ENCODE measurements around the gene C19orf38.

Gene C19orf38

GRCh38 chr19:10848230-10848856 is at the start of gene C19orf38:
Gene C19orf38, plus strand, starts transcription at chr19:10848415. Its CDS starts 94 bp downstream, at chr19:10848509.
- DNase-seq = no peak

GRCh38 chr19:10800488-10800887 is 47.7 kb upstream of the C19orf38 start:
- DNase-seq = no peak

DNA sequence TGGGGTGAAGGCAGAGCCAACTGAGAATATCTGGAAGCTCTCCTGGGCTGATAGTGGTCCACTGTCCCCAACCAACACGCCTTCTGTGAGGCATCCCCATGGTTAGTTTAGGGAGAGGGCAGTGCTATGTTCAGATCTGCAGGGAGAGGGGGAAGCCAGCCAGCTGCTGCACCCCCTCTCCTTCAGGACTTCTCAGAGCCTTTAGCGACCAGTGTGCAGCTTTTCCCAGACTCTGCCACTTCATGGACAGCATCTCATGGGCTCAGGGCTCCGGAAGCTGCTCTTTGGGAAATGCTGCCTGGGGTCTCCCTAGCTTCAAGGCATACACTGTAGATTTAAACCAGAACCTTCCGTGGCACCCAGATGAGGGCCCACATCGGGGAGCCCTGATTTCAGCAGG is 45.7 kb upstream of the C19orf38 start:
- no peak for DNase-seq

GRCh38 chr19:10803252-10803651 is 45.0 kb upstream of the C19orf38 start:
- no peak for DNase-seq

DNA sequence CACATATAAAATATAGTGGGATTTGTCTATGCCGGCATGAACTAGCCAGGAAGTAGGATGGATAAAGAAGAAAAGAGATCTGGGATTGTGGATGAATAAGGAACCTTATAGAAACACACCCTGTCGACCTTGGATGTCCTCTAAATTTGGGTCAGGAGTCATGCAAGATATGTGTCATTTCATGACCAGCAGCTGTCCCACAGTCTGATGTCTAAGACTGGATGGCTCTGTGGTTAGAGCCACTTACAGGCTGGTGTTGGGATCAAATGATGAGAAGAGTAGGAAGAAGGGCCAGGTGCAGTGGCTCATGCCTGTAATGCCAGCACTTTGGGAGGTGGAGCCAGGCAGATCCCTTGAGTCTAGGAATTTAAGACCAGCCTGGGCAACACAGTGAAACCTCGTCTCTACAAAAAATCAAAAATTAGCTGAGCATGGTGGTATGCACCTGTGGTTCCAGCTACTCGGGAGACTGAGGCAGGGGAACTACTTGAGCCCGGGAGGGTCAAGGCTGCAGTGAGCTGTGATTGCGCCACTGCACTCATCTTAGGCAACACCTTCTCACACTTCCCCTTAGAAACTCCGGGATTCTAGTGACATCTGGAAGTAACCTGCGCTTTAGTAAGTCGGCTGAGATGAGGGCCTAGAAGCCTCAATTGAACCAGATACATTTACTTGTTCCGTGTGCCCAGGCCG is 43.0 kb upstream of the C19orf38 start:
- DNase-seq = no peak

- no peak for DNase-seq
These were observed 42.4 kb upstream of the C19orf38 start for GRCh38 chr19:10805758-10806247.

DNA sequence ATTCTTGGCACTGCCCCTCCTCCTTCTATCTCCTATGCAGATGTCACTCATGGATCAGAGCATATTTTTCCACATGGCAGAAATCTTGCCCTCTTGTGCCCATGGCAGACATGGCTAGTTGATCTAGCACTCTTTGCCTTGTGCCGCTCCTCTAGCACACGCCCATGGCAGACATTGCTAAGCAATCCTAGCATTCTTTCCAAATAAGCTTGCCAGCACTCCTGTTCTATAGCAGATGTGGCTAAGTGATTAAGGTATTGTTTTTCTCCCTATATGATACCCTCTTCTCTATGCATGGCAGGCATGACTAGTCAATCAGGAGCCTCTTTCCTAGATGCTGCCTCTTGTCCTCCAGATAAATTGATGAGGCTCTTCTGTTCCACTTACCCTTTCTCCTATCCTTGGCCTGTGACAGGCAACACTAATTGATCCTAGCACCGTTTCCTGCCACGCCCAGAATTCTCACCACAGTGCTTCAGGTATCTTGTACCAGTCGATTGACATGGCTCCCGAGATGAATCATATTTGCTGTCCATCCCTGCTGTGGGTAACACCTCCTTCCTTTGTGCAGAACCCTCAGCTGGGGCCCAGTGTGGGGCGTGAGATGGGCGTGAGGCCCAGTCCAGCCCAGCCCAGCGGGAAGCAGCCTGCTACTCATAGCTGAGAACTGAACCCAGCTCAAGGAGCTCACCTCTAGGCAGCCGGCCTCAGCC is 39.1 kb upstream of the C19orf38 start:
- no peak for DNase-seq

DNA sequence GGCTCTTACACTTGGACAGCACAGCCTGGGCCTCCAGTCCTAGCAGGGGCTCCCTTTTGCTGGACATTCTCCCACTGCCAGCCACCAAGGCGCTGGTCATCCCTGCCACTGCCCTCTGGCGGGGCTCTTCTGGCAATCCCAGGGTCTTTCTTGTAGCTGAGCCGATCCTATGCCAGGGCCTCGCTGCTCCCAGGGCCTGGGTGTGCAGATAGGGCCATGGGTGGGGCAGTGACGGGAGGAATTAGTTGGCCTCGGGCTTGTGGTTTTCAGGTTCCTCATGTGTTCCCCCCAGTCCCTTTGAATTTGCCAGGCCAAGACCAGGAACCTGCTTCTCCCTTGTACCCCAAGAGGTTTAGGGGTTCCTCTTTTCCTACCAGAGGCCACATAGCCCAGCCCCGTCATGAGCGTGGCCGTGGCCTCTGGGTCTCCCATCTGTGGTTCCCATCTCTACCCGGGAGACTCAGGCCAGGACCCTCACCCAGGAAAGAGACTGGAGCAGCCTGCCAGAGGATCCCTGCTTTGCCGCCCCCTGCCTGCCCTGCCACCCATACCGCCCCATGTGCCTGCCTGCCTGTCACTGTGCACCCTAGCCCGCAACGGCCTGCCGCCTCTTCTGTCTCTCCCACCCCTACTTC is 38.4 kb upstream of the C19orf38 start:
- no peak for DNase-seq

- no peak for DNase-seq
These were observed 36.7 kb upstream of the C19orf38 start for GRCh38 chr19:10811391-10812111.

- no peak for DNase-seq
These were observed 36.0 kb upstream of the C19orf38 start for GRCh38 chr19:10812196-10812595.

- no peak for DNase-seq
These were observed 35.3 kb upstream of the C19orf38 start for GRCh38 chr19:10812902-10813404.

DNA sequence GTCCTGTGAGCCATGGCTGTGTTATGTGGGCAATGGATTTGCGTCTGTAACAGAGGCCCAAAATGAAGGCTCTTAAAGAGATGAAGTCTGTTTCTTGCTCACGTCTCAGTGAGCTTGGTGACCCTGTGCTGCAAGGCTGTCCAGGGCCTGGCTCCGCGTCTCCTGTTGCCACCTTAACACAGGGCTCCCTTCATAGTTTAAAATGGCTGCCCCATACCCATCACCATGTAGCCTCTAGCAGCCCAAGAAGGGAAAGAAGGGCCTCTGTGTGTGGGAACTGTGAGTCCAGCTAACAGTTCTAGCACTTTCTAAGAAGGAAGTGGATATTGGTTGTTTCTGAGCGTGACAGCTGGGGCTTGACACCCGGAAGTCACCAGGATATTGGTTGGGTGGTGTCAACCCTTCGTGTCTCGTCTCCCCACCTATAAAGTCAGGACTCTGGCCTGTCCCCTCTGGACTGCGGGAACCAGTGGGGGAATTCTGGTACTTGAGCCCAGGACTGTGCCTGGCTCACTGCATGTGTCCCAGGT is 33.1 kb upstream of the C19orf38 start:
- no peak for DNase-seq

DNA sequence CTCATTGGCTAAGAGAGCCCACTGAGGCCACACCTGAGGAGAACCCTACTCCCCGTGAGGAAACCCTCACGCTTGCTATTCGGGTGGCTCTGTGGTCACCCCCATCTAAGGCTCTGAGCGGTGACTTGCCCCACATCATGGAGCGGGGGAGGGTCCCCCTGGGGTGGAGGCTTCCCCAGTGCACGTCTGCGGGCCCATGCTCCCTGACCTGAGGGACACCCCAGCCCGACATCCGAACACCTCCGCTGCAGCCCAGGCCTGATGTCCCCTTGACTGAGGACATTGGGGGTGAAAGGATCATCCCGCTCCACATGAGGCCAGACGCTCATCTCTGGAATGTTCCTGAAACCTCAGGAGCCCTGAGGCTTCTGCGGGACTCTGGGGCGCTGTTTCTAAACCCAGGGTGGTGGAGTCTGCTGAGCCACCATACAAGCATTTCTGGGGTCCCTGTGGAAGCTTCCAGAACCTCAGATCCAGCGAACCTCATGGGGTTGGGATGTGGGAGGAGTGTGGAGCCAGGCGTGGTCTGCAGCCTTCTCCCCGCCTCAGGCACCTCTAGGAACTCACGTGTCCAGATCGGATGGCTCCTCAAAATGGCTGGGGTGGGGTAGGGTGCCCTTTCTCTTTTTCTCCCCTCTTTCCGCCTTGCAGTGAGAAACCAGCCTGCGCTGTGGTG is 32.1 kb upstream of the C19orf38 start:
- DNase-seq = no peak

- no peak for DNase-seq
These were observed 31.5 kb upstream of the C19orf38 start for GRCh38 chr19:10816691-10817090.

- DNase-seq = no peak
These were observed 30.8 kb upstream of the C19orf38 start for GRCh38 chr19:10817291-10818038.

- no peak for DNase-seq
These were observed 29.7 kb upstream of the C19orf38 start for GRCh38 chr19:10818301-10819123.

GRCh38 chr19:10819124-10820060 is 28.8 kb upstream of the C19orf38 start:
- DNase-seq = no peak

DNA sequence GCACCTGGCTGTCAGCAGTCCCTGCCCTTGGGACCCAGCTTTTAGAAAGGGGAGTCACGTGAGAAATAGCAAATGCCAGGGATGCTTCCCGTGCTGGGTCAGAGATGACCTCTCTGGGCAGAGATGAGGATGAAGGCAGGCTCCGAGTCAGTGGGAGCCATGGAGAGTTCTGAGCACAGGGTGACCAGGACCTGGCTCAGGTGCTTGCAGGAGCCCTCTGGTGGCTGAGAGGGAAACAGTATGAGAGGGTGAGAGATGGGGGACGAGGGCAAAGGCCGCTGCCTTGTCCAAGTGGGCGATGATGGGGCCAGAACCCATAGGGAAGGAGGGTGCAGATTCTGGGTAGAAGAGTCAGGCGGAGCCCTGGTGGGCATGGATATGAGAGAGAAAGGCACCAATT is 28.0 kb upstream of the C19orf38 start:
- no peak for DNase-seq

DNA sequence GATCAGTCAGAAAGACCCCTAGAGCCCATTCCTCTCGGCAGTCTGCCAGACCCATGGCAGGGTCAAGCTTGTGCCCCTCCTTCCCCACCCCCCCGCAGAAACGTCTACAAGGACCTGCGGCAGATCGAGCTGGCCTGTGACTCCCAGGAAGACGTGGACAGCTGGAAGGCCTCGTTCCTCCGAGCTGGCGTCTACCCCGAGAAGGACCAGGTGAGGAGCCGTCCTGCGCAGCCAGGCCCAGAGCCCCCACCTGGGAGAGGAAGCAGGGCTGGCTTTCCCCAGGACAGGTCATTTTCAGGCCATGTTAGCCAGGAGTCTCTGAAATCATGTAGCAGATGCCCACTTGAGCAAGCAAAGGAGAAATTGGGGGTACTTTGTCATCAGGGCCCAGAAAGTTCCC is 24.5 kb upstream of the C19orf38 start:
- no peak for DNase-seq
